Measurements from ENCODE around the gene AKAP12.
"Not testable (repeated sequence)": the region's sequence is repeated elsewhere in the genome, so short reads cannot be mapped to it uniquely, and the experiment has no call there.

AKAP12 gene

GRCh38 chr6:151340219-151340978 is 100.6 kb downstream of the AKAP12 start:
- DNase-seq (ENCODE audit: extremely low spot score): no peak
- no peak for TF ChIP-seq FOXM1 (IDR thresholded peaks at IDR 0.05; ENCODE audit: borderline replicate concordance)
- CTCF ChIA-PET: interaction anchor here (0.7 kb wide), 1 partner anchor 278 kb away, joined by 4 read pairs; no protein-coding TSS in a partner anchor
- POLR2A ChIA-PET: no interaction called here

DNA sequence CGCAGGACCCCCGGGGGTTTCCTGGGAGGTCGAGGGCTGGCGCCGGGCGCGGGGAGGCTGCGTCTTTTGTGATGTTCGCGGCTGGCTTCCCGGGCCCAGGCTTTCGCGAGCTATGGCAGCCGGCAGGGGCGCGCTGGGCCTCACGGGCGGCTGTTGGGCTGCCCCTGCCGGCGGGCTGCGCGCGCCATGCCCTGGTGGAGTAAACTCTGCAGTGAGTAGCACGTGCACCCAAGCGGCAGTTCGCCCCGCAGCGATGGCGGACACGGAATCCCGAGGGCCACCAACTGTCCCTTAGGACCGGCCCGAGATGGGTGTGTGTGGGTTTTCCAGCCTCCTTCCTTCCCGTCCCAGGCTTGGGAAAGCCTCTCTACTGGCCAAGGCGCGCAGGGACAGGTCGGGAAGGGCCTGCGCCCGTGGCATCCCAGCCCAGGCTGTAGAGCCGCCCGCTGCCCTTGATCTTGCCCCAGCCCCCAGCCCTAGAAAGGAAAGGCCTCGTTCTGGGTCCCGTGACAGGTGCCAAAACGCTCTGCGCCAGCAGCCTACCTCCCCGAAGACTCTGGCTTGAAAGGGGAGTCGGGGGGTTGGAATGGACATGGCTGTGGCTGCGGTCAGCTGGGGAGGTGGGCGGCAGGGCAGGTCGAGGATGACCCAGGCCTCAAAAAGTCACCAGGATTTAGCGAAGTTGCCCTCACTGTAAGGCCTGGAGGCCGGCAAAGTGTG is 101.9 kb downstream of the AKAP12 start:
- no peak for TF ChIP-seq SUZ12 (IDR thresholded peaks at IDR 0.05)
- TF ChIP-seq FOXM1 (IDR thresholded peaks at IDR 0.05; ENCODE audit: borderline replicate concordance): no peak
- TF ChIP-seq NFRKB (IDR thresholded peaks at IDR 0.05): no peak
- no peak for TF ChIP-seq FOXK2 (IDR thresholded peaks at IDR 0.05)
- no peak for TF ChIP-seq CTBP1 (IDR thresholded peaks at IDR 0.05; ENCODE audit: borderline replicate concordance)
- TF ChIP-seq L3MBTL2 (conservative IDR thresholded peaks at IDR 0.05): no peak
- no peak for TF ChIP-seq LEF1 (IDR thresholded peaks at IDR 0.05; ENCODE audit: borderline replicate concordance)
- TF ChIP-seq ARNT (IDR thresholded peaks at IDR 0.05): no peak
- no peak for TF ChIP-seq HDGF (IDR thresholded peaks at IDR 0.05; ENCODE audit: borderline replicate concordance)
- TF ChIP-seq PKNOX1 (IDR thresholded peaks at IDR 0.05): no peak
- TF ChIP-seq ELF4 (IDR thresholded peaks at IDR 0.05): no peak
- no peak for TF ChIP-seq SP1 (IDR thresholded peaks at IDR 0.05)
- TF ChIP-seq TARDBP (IDR thresholded peaks at IDR 0.05): no peak
- CTCF ChIA-PET: interaction anchor here (0.6 kb wide), 1 partner anchor 11 kb away, joined by 3 read pairs; no protein-coding TSS in a partner anchor

DNA sequence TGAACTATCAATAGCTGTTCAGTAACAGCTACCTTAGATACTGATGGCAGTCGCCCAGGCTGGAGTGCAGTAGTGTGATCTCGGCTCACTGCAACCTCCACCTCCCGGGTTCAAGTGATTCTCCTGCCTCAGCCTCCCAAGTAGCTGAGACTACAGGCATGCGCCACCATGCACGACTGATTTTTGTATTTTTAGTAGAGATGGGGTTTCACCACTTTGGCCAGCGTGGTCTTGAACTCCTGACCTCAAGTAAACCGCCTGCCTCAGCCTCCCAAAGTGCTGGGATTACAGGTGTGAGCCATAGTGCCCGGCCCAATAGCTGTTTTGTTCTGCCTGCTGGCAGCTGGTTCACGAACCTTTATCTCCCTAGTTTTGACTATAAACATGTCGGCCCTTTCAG is 103.0 kb downstream of the AKAP12 start:
- DNase-seq (ENCODE audit: extremely low spot score); POLR2A ChIA-PET: not testable (repeated sequence)
- CTCF ChIA-PET: interaction anchor here (0.6 to 1.5 kb wide), 2 partner anchors 11 to 18 kb away, joined by 3 read pairs; no protein-coding TSS in a partner anchor

More for the DNA sequence above, 101.9 kb downstream of the AKAP12 start:
- POLR2A ChIA-PET: no interaction called here
- no peak for DNase-seq (ENCODE audit: extremely low spot score)

DNA sequence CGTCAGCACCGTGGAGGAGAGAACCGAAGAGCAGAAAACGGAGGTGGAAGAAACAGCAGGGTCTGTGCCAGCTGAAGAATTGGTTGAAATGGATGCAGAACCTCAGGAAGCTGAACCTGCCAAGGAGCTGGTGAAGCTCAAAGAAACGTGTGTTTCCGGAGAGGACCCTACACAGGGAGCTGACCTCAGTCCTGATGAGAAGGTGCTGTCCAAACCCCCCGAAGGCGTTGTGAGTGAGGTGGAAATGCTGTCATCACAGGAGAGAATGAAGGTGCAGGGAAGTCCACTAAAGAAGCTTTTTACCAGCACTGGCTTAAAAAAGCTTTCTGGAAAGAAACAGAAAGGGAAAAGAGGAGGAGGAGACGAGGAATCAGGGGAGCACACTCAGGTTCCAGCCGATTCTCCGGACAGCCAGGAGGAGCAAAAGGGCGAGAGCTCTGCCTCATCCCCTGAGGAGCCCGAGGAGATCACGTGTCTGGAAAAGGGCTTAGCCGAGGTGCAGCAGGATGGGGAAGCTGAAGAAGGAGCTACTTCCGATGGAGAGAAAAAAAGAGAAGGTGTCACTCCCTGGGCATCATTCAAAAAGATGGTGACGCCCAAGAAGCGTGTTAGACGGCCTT is 110.0 kb downstream of the AKAP12 start:
- ChIA-PET CTCF (no interaction called here), POLR2A (interaction anchor here (0.6 kb wide), 1 partner anchor 10 kb away, joined by 3 read pairs; no protein-coding TSS in a partner anchor)
- no peak for DNase-seq (ENCODE audit: extremely low spot score)
- no peak for TF ChIP-seq SP1 (IDR thresholded peaks at IDR 0.05)

- ChIA-PET CTCF (no interaction called here), POLR2A (no interaction called here)
- no peak for DNase-seq (ENCODE audit: extremely low spot score)
- no peak for TF ChIP-seq FOXK2 (IDR thresholded peaks at IDR 0.05)
- TF ChIP-seq CTBP1 (IDR thresholded peaks at IDR 0.05; ENCODE audit: borderline replicate concordance): no peak
These were observed 110.8 kb downstream of the AKAP12 start for GRCh38 chr6:151350442-151351145.

DNA sequence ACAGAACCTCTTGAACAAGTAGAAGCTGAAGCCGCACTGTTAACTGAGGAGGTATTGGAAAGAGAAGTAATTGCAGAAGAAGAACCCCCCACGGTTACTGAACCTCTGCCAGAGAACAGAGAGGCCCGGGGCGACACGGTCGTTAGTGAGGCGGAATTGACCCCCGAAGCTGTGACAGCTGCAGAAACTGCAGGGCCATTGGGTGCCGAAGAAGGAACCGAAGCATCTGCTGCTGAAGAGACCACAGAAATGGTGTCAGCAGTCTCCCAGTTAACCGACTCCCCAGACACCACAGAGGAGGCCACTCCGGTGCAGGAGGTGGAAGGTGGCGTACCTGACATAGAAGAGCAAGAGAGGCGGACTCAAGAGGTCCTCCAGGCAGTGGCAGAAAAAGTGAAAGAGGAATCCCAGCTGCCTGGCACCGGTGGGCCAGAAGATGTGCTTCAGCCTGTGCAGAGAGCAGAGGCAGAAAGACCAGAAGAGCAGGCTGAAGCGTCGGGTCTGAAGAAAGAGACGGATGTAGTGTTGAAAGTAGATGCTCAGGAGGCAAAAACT is 111.5 kb downstream of the AKAP12 start:
- POLR2A ChIA-PET: no interaction called here
- TF ChIP-seq BHLHE40 (IDR thresholded peaks at IDR 0.05; ENCODE audit: borderline replicate concordance): no peak
- TF ChIP-seq FOXK2 (IDR thresholded peaks at IDR 0.05): no peak
- TF ChIP-seq ARNT (IDR thresholded peaks at IDR 0.05): no peak
- no peak for TF ChIP-seq ELF4 (IDR thresholded peaks at IDR 0.05)
- TF ChIP-seq ZNF384 (IDR thresholded peaks at IDR 0.05): no peak
- no peak for TF ChIP-seq TARDBP (IDR thresholded peaks at IDR 0.05)
- TF ChIP-seq HDGF (IDR thresholded peaks at IDR 0.05; ENCODE audit: borderline replicate concordance): no peak
- TF ChIP-seq FOXM1 (IDR thresholded peaks at IDR 0.05; ENCODE audit: borderline replicate concordance): no peak
- no peak for TF ChIP-seq PKNOX1 (IDR thresholded peaks at IDR 0.05)
- TF ChIP-seq NFRKB (IDR thresholded peaks at IDR 0.05): no peak
- TF ChIP-seq FOXA1 (IDR thresholded peaks at IDR 0.05): no peak
- DNase-seq (ENCODE audit: extremely low spot score): no peak
- CTCF ChIA-PET: interaction anchor here (0.6 kb wide), 1 partner anchor 454 kb away, joined by 5 read pairs; no protein-coding TSS in a partner anchor

- ChIA-PET CTCF (interaction anchor here (0.6 kb wide), 1 partner anchor 455 kb away, joined by 5 read pairs; no protein-coding TSS in a partner anchor), POLR2A (no interaction called here)
- no peak for DNase-seq (ENCODE audit: extremely low spot score)
- TF ChIP-seq SP1 (IDR thresholded peaks at IDR 0.05) (no peak), BHLHE40 (IDR thresholded peaks at IDR 0.05; ENCODE audit: borderline replicate concordance) (no peak), TARDBP (IDR thresholded peaks at IDR 0.05) (no peak), CTBP1 (IDR thresholded peaks at IDR 0.05; ENCODE audit: borderline replicate concordance) (no peak), NFRKB (IDR thresholded peaks at IDR 0.05) (no peak), FOXM1 (IDR thresholded peaks at IDR 0.05; ENCODE audit: borderline replicate concordance) (no peak), HDGF (IDR thresholded peaks at IDR 0.05; ENCODE audit: borderline replicate concordance) (no peak), FOXK2 (IDR thresholded peaks at IDR 0.05) (no peak)
These were observed 112.0 kb downstream of the AKAP12 start for GRCh38 chr6:151351731-151352130.

Measured in HEK293T (cell line).